Measurements from ENCODE around the gene PPP6C.
"Not testable (repeated sequence)": the region's sequence is repeated elsewhere in the genome, so short reads cannot be mapped to it uniquely, and the experiment has no call there.

PPP6C gene

DNA sequence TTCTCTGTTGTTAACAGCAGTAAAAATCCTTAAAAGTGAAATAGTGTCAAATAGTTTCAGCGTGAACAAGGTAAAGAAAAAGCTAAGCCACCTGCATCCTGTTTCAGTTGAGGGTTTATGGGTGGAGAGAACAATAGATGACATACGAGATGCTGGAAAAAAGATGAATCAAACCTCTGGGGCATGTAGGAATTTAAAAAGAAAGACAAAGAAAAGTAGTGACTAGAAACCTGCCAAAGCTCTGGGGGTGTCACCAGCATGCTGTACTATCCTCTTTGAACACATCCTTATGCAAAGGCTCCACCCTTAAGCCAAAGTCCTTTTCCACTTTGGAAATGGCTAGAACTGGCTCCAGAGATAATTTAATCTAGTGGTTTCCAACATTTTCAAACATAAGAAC, 68.5 kb downstream of the PPP6C start:
- in situ Hi-C loops (cut with HindIII; ENCODE audit: low sequenced_read_pairs), result no loop called here
- no peak for DNase-seq (ENCODE audit: low read depth)
- TF ChIP-seq, protein P1, sequence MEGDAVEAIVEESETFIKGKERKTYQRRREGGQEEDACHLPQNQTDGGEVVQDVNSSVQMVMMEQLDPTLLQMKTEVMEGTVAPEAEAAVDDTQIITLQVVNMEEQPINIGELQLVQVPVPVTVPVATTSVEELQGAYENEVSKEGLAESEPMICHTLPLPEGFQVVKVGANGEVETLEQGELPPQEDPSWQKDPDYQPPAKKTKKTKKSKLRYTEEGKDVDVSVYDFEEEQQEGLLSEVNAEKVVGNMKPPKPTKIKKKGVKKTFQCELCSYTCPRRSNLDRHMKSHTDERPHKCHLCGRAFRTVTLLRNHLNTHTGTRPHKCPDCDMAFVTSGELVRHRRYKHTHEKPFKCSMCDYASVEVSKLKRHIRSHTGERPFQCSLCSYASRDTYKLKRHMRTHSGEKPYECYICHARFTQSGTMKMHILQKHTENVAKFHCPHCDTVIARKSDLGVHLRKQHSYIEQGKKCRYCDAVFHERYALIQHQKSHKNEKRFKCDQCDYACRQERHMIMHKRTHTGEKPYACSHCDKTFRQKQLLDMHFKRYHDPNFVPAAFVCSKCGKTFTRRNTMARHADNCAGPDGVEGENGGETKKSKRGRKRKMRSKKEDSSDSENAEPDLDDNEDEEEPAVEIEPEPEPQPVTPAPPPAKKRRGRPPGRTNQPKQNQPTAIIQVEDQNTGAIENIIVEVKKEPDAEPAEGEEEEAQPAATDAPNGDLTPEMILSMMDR (IDR thresholded peaks at IDR 0.05; ENCODE audit: low read depth, low read length, missing control alignments), result no peak
- no peak overlapping the region for H3K4me3 ChIP-seq (ENCODE audit: low read depth, low read length)

DNA sequence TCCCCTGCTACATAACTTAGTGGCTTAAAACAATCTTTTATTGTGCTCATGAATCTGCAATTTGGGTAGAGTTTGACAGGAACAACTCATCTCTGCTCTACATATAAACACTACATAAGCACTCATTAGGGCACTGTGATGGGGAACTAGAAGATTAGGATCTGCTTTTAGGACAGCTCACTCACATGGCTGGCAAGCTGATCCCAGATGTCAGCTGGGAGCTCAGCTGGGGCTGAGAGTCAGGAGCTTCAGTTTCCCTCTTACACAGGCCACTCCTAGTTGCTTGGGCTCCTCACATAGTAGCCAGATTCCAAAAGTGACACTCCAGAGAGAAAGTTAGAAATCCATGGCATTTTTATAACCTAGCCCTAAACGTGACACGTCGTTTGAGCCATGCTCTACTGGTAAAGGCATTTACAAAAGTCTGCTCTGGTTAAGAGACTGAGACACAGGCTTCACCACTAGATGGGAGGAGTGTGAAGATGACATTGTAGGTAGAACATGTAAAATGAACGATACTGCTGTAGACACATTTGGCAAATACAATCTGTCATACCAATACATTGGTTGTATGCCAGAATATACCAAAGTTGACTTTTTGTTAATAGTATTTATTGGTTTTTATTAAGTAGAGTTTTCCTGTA, 69.8 kb downstream of the PPP6C start:
- TF ChIP-seq, protein P1 (IDR thresholded peaks at IDR 0.05; ENCODE audit: low read depth, low read length, missing control alignments), result no peak
- no peak for DNase-seq (ENCODE audit: low read depth)
- in situ Hi-C loops (cut with HindIII; ENCODE audit: low sequenced_read_pairs), result no loop called here
- no peak overlapping the region for H3K4me3 ChIP-seq (ENCODE audit: low read depth, low read length)

DNA sequence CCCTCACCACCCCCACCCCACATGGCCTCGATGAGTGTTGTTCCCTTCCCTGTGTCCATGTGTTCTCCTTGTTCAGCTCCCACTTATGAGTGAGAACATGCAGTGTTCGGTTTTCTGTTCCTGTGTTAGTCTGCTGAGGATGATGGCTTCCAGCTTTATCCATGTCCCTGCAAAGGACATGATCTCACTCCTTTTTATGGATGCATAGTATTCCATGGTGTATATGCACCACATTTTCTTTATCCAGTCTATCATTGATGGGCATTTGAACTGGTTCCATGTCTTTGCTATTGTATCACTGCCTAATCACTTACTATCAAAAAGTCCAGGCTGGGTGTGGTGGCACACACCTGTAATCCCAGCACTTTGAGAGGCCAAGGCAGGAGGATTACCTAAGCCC, 70.9 kb downstream of the PPP6C start:
- DNase-seq (ENCODE audit: low read depth); in situ Hi-C loops (cut with HindIII; ENCODE audit: low sequenced_read_pairs); H3K4me3 ChIP-seq (ENCODE audit: low read depth, low read length): not testable (repeated sequence)

DNA sequence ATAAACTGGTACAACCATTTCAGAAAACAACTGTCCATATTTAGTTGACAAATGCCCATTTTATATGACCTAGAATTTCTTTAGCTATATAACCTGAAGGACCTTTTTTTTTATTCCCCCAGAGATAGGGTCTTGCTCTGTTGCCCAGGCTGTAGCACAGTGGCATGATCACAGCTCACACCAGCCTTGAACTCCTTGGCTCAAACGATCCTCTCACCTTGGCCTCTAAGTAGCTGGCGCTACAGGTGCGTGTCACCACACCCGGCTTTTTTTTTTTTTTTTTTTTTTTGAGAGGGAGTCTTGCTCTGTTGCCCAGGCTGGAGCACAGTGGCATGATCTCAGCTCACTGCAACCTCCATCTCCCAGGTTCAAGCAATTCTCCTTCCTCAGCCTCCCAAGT, 75.1 kb downstream of the PPP6C start:
- DNase-seq (ENCODE audit: low read depth); in situ Hi-C loops (cut with HindIII; ENCODE audit: low sequenced_read_pairs); H3K4me3 ChIP-seq (ENCODE audit: low read depth, low read length): not testable (repeated sequence)

DNA sequence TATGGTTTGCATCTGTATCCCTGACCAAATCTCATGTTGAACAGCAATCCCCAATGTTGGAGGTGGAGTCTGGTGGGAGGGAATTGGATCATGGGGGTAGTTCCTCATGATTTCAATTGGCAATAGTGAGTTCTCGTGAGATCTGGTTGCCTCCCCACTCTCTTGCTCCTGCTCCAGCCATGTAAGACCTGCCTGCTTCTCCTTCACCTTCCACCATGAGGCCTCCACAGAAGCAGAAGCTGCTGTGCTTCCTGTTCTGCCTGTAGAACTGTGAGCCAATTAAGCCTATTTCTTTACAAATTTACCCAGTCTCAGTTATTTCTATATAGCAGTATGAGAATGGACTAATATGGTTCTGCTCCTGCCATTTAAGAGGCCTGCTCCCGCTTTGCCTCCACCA, 79.1 kb downstream of the PPP6C start:
- H3K4me3 ChIP-seq (ENCODE audit: low read depth, low read length), result no peak overlapping the region
- TF ChIP-seq, protein P1 (IDR thresholded peaks at IDR 0.05; ENCODE audit: low read depth, low read length, missing control alignments), result no peak
- DNase-seq (ENCODE audit: low read depth), result no peak
- in situ Hi-C loops (cut with HindIII; ENCODE audit: low sequenced_read_pairs), result no loop called here

DNA sequence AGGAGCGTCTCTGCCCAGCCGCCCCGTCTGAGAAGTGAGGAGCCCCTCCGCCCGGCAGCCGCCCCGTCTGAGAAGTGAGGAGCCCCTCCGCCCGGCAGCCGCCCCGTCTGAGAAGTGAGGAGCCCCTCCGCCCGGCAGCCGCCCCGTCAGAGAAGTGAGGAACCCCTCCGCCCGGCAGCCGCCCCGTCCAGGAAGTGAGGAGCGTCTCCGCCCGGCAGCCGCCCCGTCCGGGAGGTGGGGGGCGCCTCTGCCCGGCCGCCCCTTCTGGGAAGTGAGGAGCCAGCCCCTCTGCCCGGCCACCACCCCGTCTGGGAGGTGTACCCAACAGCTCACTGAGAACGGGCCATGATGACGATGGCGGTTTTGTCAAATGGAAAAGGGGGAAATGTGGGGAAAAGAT, 81.1 kb downstream of the PPP6C start:
- H3K4me3 ChIP-seq (ENCODE audit: low read depth, low read length); in situ Hi-C loops (cut with HindIII; ENCODE audit: low sequenced_read_pairs); DNase-seq (ENCODE audit: low read depth): not testable (repeated sequence)

DNA sequence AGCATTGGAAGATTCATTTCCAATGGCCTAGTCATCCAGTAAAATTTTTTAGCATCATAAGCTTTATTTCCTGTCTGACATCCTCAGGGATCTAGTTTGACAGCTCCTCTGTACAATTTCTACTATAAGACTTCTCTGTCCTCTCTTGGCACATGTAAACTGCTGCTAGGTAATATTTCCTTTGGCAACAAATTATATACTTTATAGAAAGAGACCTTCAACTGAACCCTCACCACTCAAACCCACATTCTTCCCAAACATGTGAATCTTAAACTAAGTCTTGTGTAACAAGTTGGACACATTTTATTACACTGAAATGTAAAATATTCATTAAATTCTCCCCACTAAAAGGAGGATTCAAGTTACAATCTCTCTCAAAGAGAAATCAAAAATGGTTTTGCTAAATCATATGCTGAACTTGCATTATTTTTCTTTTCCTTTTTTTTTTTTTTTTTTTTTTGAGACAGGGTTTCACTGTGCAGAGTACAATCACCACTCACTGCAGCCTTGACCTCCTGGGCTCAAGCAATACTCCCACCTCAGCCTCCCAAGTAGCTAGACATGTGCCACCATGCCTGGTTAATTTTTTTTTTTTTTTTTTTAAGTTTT, 83.2 kb downstream of the PPP6C start:
- TF ChIP-seq, protein P1 (IDR thresholded peaks at IDR 0.05; ENCODE audit: low read depth, low read length, missing control alignments), result no peak
- peak; percentile 66 for DNase-seq (ENCODE audit: low read depth)
- H3K4me3 ChIP-seq (ENCODE audit: low read depth, low read length), result no peak overlapping the region
- in situ Hi-C loops (cut with HindIII; ENCODE audit: low sequenced_read_pairs), result no loop called here

DNA sequence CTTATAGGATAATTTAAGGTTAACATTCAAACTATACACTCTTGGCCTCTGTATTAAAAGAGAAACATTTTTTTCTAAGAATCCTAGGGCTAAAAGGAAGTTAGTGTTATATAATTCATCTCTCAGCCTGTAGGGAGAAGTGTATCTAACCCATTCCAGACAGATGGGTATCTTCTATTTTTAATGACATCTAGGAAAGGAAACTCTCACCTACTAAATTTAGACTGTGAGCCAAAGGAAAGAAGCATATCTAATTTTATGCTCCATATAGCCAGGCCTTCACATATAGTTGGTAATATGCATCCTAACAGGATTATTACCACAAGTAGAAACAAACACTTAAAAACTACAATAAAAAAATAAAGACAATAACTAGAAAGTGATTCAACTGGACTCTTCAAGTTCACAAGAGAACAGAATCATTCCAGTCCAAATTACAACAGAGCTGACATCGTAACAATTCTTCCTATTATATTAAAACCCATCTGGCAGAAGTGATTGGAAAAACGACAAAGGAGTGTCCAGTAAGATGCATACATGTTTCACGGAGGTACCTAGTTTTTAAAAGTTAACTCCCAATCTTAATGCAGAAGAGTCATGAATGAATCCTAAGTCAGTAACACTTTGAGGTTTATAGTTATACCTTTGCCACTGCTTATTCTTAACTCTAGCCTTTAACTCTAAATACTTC, 85.7 kb downstream of the PPP6C start:
- no peak for DNase-seq (ENCODE audit: low read depth)
- TF ChIP-seq, protein P1 (IDR thresholded peaks at IDR 0.05; ENCODE audit: low read depth, low read length, missing control alignments), result no peak
- in situ Hi-C loops (cut with HindIII; ENCODE audit: low sequenced_read_pairs), result no loop called here
- H3K4me3 ChIP-seq (ENCODE audit: low read depth, low read length), result no peak overlapping the region

All from astrocyte of the cerebellum (primary cell).